HG03045 (cell line): Measurements from ENCODE around the gene ASIP.
"Not testable (repeated sequence)": the region's sequence is repeated elsewhere in the genome, so short reads cannot be mapped to it uniquely, and the experiment has no call there.

ENCODE experiments used
- ATAC-seq: cut with Tn5 transposase; IDR thresholded peaks from one replicate; pipeline ENCODE4 v1.9.1; 2021; ENCODE audit warnings: mild to moderate bottlenecking, moderate library complexity; ENCODE audit not compliant: unreplicated experiment

Gene ASIP

GRCh38 chr20:34242015-34242414 lies 792 bp downstream of the ASIP start:
- ATAC-seq = not testable (repeated sequence)

DNA sequence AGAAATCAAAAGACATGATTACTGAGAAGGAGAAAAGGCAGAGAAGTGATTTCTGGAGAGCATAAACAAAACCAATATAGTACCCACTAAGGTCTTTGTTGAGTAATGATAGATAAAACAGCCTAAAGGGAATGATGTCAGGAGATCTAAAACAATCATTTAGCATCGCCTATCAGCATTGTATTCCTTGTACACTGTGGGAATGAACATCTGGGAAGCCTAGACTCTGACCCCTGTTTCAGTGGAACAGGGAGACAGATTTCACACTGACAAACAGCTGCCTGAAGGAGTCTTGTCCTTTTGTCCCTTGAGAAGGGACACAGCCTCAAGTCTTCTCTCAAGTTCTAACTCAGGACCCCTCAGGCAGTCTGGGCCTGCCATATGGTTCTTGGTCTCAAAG lies 1.7 kb downstream of the ASIP start:
- no peak for ATAC-seq

GRCh38 chr20:34243377-34243776 lies 2.2 kb downstream of the ASIP start:
- no peak for ATAC-seq

DNA sequence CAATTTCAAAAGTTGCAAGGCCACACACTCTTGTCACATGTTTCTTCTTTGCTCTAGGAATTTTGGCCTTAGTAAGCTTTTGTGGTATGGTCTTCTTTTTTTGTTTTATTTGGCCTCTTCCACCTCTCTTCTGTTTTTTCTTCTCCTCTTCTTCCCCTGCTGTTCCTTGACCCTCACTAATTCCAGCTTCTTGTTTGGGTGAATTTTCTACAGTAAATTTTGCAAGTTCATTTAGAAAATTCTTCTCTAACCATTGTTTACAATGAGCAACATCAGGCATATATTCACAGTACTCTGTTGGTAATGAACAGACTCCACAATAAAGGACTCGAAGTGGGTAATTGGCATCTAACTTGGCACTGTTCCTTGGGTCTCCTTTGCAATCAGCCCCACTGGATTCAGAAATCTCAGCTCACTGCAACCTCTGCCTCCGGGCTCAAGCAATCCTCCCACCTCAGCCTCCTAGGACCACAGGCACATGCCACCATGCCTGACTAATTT lies 5.0 kb downstream of the ASIP start:
- ATAC-seq = no peak

- no peak for ATAC-seq
Measured at GRCh38 chr20:34249291-34249690, 8.1 kb downstream of the ASIP start.

DNA sequence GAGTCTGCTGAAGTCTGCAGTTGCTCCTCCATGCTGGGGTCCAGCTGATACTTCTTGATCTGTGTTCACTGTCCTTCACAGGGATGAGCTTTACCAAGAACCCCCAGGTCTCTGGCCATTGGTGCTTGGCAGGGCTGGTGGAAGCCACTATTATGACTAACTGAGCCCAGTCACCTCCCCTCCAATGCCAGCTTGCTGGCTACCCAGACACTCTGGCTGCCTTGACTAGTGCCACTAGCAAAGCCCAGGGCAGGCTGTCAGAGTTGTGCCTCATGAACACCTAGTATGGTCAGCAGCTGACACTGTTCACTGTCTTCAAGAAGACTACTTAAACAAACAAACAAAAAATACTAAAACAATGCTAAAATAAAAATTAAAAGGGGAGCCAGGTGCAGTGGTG lies 8.8 kb downstream of the ASIP start:
- ATAC-seq = no peak

- no peak for ATAC-seq
Measured at GRCh38 chr20:34251619-34252018, 10.4 kb downstream of the ASIP start.

GRCh38 chr20:34252431-34253086 lies 11.3 kb downstream of the ASIP start:
- ATAC-seq = not testable (repeated sequence)

- no peak for ATAC-seq
Measured at GRCh38 chr20:34254979-34255378, 13.8 kb downstream of the ASIP start.

DNA sequence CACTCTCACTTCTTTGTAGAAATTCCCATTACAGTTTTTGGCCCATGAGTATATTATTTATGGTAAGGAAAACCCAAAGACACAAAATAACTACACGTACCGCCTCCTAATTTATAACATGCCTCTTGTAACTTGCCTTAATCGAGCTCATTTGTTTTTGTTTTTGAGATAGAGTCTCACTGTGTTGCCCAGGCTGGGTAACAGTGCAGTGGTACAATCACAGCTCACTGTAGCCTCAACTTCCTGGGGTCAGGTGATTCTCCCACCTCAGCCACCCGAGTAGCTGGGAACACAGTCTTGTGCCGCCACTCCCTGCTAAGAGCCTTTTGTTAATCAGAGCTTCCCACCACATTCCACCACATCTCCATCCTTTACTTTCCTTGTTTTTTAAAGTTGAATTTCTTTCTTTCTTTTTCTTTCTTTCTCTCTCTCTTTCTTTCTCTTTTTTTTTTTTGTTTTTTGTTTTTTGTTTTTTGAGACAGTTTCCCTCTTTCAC lies 15.5 kb downstream of the ASIP start:
- no peak for ATAC-seq

DNA sequence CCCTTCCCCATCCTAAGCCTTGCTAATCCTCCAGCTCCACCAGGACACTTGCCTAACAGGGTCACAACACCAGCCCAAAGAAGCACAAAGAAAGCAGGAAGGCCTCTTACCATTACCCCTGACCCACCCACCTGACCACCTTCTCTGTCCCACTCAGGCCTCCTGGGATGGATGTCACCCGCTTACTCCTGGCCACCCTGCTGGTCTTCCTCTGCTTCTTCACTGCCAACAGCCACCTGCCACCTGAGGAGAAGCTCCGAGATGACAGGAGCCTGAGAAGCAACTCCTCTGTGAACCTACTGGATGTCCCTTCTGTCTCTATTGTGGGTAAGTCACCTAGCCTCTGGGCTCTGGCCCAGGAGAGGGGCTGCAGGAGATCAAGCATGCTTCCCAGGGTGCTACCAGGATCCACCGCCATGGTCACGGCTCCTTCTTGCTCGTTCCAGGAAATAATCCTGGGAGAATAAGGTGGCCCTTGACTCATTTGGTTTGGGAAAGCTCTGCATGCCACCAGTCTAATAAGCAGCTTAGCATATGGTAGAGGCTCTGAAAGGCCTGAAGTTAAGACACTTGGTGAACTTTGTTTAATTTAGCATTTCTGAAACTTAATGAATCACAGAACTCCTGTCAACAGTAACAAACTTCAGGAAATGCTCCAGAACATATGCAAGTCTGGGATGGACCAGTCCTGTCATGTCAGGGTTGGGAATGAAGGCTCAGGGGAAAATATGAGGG lies 19.2 kb downstream of the ASIP start:
- no peak for ATAC-seq

GRCh38 chr20:34262488-34263288 lies 21.5 kb downstream of the ASIP start:
- ATAC-seq = no peak

DNA sequence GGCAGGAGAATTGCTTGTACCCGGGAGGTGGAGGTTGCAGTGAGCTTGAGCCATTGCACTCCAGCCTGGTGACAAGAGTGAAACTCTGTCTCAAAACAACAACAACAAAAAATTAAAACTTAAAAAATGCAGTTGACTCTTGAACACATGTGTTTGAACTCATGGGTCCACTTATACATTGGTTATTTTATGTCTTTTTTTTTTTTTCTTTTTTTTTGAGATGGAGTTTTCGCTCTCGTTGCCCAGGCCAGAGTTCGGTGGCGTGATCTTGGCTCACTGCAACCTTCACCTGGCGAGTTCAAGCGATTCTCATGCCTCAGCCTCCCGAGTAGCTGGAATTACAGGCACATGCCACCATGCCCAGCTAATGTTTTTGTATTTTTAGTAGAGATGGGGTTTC lies 22.2 kb downstream of the ASIP start:
- not testable (repeated sequence) for ATAC-seq

DNA sequence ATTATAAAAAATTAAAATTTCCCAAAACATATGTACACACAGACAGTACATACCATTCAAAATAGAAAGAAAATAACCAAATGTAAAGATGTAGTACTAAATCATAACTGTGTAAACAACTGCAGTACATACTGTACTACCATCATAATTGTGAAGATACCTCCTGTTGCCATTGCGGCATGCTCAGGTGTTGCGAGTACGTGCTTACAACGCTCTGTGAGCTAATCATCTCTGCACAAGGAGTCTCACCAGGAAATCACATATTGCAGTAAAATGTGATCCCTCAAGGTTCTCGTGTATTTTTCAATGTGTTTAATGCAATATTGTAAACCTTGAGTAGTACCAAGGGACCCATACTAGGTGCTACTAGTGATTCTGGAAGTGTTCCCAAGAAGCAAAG lies 22.9 kb downstream of the ASIP start:
- ATAC-seq = no peak

- no peak for ATAC-seq
Measured at GRCh38 chr20:34268145-34268544, 26.9 kb downstream of the ASIP start.

- ATAC-seq = no peak
Measured at GRCh38 chr20:34268851-34269636, 27.8 kb downstream of the ASIP start.

DNA sequence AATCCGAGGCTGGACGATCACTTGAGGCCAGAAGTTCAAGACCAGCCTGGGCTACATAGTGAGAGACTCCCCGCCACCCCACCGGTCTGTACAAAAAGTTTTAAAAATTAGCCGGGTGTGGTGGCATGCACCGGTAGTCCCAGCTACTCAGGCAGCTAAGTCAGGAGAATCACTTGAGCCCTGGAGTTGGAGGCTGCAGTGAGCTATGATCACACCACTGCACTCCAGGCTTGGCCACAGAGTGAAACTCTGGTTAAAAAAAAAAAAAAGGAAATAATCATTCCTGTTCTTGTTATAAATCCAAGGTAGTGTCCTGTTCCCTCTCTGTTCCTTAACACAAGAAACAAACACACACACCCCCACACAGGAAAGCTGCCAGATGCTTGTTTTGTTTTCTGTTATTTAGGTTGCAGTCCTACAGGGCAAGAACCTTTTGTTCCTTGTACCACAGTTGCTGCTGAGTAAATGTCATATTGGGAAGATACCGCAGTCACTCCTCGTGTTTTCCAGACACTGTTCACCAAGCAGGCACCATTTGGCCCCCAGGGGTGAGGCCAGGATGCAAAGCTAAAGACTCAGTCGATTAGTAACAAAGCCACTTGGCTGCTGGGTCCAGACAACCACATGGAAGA lies 28.9 kb downstream of the ASIP start:
- no peak for ATAC-seq

DNA sequence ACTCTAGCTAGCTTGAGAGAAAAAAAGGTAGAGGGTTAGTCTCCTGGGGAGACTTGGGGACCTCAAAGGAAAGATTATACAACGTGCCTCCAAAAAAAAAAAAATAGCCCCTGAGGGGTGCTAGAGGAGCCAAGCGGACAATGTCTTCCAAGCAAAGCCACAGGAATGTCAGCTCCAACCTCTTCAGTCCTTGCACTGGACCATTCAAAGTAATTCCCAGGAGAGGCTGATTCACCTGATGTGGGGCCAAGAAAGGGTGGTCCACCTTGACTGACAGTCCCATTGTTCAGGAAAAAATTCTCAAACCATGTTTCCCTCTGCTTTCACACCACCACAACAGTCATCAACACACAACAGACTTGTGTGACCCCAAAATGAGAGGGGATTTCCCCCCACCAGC lies 30.7 kb downstream of the ASIP start:
- no peak for ATAC-seq

DNA sequence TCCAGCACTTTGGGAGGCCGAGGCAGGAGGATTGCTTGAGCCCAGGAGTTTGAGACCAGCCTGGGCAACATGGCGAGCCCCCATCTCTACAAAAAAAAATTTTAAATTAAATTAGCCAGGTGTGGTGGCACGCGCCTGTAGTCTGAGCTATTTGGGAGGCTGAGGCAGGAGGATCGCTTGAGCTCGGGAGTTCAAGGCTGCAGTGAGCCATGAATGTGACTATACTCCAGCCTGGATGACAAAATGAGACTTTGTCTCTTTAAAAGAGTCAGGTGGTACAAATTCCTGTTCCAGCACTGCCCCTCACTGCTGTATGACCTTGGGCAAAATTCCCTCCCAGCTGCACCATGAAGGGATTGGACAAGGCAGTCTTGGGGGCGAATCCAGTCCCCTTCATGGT lies 33.5 kb downstream of the ASIP start:
- ATAC-seq = no peak

DNA sequence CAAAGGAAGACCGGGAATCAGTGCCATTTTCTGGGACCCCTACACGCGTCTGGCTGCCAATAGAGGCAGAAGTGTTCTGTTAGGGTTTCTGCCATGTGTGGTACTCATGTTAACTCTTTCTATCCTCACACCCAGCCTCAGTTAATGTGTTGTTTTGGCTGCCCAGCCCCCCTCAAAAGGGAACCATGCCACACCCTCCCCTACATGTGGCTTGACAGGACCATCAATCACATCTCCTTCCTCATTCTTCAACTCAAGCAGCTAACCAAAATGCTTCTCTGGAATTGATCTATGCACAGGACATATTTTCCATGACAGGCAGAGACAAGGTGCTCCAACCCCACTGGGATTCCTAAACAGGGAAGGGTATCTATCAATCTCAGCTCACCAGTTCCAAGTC lies 40.0 kb downstream of the ASIP start:
- ATAC-seq = no peak
